AG20443 (cell line): Measurements from ENCODE around the gene CXCL17.
A peak's percentile ranks its signal among the peaks of the same experiment; 100 is the strongest.
"Not testable (repeated sequence)": the region's sequence is repeated elsewhere in the genome, so short reads cannot be mapped to it uniquely, and the experiment has no call there.

Experiments
- DNase-seq: peaks from one replicate; pipeline ENCODE4 v3.0.0; 2012; ENCODE audit warnings: low spot score, mixed read lengths

Gene CXCL17, protein sequence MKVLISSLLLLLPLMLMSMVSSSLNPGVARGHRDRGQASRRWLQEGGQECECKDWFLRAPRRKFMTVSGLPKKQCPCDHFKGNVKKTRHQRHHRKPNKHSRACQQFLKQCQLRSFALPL

DNA sequence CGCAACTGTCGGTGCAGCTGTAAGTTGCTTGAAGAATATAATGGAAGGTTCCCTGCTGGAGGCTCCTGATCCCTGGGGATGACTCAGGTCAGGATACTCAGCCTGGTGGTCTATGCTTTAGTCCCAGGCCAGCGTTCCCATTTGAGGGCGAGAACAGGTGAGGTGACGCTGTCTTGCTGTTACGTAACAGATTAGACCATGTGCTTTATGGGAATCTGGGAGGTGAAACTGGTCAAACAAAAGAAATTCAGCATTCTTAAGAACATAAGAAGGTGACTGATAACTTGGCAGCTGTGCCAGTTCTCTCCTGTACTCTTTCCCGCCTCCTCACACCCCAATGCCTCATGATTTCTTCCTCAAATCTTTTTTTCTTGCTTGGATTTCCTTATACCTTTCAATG lies at the start of gene CXCL17:
CXCL17 (minus strand) TSS at position 114 of the 400 bp plus-strand sequence. CDS start 114 bp downstream, outside the sequence.
- DNase-seq: no peak

DNA sequence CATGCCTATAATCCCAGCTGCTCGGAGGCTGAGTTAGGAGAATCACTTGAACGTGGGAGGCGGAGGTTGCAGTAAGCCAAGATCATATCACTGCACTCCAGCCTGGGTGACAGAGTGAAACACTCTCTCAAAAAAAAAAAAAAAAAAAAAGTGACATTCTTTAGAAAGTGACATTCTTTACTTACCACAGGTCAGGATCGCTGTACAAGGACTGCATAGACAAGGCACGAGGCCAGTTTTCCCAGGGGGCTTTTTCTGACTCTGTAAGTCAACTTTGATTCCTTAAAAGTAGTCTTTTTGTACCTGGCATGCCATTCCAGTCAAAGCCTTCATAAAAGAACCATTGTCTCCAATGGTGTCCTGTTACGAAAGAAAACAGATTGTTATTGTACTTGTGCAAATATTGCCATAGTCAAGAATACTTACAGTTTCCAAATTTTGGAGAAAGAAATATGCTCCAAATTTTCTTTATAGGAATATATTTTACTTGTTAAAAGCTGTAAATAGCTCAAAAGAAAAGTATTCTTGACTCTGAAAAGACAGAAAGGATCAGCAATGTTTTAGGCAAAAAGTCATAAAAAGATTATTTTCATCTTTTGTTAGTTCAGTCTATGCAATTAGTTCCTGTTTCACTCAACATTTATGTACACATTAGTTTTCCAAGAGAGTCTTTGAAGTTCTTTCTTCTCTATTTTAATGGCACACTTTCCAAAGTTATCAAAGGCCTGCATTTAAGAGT lies 46.2 kb upstream of the CXCL17 start:
- no peak for DNase-seq

DNA sequence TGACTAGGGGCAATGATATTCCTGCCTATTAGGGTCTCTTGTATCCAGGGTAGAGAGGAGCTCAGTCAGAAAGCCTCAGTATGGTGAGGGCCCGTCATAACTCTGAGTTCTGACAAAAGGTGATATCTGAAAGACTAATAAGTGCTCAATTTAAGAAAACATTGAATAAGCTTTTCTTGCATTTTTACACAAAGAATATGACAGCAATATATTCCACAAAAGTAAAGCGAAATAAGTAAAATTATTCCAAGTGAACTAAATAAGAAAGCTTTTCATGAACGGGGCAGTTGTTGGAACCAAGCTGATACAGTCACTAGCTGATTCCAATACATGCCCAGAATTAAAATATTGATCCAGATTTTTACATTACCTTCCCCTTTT lies 45.0 kb upstream of the CXCL17 start:
- DNase-seq: no peak

DNA sequence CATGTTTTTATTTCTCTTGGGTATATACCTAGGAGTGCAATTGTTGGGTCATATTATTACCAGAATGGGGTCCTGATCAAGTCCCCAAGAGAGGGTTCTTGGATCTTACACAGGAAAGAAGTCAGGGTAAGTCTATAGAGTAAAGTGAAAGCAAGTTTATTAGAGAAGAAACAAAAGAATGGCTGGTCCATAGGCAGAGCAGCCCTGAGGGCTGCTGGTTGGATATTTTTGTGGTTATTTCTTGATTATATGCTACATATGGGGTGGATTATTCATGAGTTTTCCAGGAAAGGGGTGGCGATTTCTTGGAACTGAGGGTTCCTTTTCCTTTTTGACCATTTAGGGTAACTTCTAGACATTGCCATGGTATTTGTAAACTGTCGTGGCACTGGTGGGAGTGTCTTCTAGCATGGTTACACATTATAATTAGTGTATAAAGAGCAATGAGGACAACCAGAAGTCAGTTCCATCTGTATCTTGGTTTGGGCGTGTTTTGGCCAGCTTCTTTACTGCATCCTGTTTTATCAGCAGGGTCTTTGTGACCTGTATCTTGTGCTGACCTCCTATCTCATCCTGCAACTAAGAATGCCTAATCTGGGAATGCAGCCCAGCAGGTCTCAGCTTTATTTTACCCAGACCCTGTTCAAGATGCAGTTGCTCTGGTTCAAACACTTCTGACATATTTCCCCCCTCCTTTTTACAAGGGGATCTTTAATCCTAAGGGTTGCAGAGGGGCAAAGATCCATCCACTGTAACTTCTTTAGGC lies 44.5 kb upstream of the CXCL17 start:
- DNase-seq: no peak

DNA sequence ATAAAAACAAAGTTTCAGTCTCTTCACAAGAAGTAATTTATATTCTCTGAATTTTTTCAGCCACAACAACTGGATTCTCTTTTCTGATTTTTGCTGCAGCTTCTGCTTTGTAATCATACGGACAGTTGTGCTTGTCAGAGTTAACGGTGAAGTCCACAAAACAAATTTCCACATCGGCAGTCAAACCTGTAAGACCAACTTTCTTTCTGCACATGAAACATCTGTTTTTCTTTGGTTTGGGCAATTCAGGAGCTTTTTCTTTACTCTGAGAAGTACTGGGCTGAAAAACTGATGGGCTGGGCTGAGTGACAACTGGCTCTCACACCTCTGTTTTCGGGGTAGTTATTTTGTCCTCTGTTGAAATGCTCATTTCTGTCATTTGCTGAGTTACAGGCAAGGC lies 42.3 kb upstream of the CXCL17 start:
- not testable (repeated sequence) for DNase-seq

DNA sequence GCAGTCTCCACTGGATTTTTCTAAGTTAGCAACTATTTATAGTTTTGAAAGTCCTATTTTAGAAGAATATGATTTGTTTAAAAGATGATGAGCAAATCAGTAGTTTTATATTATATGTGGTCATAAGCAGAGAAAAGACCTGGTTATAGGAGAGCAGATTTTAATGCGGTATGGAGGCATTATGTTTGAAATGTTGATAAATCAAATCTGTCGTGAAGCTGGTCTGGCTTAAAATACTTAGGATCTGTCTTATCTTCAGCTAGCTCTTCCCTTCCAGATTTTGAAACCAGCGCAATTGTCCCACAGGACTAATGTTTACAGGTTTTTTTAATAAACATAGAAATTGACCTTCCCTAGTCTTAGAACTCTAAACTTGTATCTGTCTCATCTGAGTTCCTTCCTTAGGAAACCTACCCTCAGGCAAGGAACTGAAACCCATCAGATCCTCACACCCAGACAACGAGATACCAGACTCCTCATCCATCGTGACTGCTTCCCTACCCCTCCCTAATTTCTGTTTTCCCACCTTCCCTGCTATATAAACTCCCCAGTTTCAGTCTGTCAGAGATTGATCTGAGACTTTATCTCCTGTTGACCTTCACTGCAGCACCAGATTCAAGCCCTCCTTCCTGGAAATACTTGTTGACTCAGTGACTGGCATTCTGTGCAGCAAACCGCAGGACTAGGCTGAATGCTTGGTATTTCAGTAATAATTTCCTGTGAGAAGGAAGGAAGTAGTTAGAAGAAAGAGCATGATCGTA lies 37.8 kb upstream of the CXCL17 start:
- peak; percentile 69 for DNase-seq

DNA sequence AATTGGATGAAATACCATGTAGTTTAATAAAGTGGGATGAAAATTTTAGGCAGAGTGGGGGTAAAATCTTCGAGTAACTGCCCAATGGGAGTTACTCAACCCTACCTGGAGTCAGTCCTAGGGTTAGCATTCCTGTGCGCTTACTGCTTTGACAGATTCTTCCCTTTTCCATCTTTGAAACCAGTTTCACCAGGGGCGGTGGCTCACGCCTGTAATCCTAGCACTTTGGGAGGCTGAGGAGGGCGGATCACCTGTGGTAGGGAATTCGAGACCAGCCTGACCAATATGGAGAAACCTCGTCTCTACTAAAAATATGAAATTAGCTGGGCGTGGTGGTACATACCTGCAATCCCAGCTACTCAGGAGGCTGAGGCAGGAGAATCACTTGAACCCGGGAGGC lies 37.0 kb upstream of the CXCL17 start:
- no peak for DNase-seq

DNA sequence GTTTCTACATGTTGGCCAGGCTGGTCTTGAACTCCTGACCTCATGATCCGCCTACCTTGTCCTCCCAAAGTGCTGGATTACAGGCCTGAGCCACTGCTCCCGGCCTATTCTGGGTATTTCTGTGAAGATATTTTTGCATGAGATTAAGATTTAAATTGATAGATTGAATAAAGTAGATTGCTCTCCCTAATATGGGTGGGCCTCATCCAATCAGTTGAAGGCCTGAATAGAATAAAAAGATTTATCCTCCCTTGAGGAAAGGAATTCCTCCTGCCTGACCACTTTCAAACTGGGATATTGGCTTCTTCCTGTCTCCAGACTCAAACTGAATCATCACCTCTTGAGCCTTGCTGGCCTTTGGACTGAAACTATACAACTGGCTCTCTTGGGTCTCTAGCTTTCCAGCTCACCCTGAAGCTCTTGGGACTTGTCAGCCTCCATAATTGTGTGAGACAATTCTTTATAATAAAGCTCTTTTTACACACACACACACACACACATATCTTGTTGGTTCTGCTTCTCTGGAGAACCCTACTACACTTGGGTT lies 36.1 kb upstream of the CXCL17 start:
- no peak for DNase-seq

DNA sequence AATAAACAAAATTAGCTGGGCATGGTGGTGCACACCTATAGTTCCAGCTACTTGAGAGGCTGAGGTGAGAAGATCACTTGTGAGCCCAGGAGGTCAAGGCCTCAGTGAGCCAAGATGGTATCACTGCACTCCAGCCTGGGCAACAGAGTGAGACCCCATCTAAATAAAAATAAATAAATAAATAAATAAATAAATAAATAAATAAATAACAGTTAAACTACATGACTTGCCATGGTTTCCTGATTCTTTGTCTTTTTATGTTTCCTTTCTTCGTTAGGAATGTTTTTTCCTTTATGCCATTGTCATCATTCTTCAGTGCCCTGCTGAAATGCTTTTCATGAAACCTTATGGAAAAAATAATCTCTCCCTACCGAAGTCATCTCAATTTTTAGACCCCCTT lies 35.2 kb upstream of the CXCL17 start:
- DNase-seq: no peak

DNA sequence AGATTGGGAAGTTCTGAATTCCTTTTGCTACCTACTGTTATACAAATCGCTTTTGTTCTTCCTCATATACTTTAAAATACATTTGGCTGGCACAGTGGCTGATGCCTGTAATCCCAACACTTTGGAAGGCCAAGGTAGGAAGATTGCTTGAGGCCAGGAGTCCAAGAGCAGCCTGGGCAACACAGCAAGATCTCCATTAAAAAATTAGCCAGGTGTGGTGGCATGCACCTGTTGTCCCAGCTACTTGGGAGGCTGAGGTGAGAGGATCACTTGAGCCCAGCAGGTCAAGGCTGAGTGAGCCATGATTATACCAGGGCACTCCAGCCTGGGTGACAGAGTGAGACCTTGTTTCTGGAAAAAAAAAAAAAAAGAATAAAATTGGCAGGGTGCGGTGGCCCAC lies 34.4 kb upstream of the CXCL17 start:
- DNase-seq: no peak

DNA sequence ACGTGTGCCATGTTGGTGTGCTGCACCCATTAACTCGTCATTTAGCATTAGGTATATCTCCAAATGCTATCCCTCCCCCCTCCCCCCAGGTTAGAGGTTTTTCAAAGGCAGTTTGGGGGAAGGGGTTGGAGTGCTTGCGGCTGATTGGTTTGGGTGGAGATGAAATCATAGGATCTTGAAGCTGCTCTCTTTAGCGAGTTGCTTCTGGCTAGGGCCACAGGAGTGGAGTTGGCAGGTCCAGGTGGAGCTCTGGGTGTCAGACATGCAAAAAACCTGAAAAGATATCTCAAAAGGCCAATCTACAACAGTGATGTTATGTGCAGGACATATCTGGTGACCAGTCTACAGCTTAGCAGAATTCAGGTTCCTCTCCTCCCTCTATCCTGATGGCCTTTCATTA lies 32.6 kb upstream of the CXCL17 start:
- DNase-seq: no peak

DNA sequence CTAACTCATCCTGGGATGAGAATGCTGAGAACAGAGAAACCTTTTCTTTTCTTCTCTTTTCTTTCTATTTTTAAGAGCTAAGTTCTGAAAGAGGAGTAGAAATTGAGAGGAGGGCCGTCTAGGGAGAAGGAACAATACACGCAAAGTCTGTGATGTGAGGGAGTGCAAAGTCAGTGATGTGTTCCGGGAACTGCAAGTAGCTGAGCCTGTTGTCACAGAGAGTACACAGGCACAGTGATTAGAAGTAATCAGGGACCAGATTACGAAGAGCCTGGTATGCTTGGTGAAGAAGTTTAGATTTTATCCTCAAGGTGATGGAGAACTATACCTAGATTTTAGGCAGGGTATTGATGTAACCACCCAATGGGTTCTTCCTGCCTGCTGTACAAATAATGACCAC lies 32.0 kb upstream of the CXCL17 start:
- no peak for DNase-seq

DNA sequence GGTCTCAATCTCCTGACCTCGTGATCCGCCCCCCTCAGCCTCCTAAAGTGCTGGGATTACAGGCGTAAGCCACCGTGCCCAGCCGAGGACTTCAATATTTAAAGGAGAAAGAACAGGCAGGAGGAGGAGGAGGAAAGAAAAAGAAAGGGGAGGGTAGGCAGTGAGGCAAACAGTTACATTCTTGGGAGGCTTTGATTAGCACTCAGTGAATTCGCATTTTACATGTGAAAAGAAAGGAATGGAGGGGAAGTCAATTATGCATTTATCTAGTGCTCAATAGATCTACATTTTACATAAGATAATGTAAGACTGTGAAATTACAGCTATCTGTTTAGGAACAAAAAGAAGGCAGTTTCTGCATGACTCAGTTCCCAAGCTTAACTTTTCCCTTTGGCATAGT lies 30.9 kb upstream of the CXCL17 start:
- no peak for DNase-seq

DNA sequence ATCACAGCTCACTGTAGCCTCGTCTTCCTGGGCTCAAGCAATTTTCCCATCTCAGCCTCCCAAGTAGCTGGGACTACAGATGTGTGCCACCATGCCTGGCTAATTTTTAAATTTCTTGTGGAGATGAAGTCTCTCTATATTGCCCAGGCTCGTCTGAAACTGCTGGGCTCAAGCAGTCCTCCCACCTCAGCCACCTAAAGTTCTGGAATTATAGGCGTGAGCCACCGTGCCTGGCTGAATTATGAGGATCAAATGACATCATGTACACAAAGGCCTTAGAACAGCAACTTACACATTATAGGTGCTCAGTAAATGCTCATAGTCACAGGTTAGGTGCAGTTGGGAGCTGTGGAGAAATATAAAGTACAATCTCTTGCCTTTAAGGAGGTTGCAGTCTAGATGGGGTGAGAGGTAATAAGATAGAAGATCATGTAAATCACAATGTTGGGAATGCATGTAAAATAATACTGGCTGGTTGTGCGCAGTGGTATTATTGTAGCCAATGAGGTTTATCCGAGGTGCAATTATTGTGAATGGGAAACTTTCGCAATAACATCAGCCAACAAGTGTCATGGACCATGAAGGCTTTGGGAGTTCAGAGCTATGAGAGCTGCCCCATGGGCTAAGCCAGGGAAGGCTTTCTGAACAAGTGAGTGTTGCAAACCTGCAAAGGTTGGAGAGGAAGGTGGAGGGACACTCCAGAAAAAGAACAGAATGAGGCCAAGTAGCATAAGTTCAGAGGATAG lies 29.8 kb upstream of the CXCL17 start:
- DNase-seq: no peak

DNA sequence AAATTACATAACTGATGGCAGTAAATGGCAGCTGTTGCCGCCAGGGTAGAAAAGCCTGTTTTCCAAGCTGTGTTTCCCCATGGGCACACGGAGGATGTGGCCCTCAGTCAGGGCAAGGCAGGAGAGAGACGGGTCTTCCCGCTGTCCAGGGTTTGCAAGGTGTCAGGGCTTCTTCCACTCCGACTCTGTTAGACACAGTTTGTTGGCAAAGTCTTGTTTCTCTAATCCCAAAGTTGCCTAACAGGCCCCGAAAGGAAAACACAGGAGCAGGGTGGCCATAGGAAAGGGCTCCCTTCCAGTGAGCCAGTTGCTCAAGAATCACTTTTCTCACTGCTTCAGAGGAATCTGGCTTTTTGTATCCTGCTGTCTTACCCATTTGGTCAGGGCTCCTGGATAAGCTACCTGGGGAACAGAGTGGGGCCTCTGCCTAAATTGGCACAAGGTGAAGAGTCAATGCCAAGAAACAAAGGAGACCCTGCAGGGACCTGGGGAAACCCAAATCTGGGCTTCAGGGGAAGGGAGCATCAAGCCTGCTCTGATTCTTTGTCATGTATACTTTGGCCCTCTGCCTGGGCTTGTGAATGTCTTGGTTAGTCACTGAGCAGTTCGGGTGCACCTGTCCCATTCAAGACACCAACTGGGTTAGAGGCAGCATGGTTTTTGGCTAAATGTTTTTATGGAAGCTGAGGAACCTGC lies 29.0 kb upstream of the CXCL17 start:
- DNase-seq: no peak

DNA sequence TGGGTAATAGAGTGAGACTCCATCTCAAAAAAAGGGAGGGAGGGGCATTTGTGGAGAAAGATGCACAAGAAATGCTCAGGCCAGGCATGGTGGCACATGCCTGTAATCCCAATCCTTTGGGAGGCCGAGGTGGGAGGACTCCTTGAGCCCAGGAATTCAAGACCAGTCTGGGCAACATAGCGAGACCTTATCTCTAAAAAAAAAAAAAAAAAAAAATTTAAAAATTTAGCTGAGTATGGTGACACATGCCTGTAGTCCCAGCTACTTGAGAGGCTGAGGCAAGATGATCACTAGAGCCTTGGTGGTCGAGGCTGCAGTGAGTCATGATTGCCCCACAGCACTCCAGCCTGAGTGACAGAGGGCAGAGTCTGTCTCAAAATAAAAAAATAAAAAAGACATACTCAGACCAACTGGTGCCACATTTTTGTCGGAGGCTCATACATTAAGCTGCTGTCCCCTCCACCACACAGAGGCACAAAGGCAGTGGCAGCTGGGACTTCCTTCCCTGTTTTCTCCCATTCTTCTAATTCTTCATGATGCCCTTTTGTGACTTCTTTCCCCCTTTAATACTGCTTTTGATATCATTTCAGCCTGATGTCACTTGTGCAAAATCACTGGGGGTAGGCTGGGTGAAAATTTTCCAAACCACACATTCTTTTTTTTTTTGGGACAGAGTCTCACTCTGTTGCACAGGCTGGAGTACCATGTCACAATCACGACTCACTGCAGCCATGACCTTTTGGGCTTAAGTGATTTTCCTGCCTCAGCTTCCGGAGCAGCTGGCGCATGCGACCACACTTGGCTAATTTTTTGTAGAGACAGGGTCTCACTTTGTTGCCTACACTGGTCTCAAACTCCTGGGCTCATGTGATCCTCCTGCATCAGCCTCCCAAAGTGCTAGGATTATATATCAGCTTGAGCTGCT lies 26.8 kb upstream of the CXCL17 start:
- DNase-seq: no peak

DNA sequence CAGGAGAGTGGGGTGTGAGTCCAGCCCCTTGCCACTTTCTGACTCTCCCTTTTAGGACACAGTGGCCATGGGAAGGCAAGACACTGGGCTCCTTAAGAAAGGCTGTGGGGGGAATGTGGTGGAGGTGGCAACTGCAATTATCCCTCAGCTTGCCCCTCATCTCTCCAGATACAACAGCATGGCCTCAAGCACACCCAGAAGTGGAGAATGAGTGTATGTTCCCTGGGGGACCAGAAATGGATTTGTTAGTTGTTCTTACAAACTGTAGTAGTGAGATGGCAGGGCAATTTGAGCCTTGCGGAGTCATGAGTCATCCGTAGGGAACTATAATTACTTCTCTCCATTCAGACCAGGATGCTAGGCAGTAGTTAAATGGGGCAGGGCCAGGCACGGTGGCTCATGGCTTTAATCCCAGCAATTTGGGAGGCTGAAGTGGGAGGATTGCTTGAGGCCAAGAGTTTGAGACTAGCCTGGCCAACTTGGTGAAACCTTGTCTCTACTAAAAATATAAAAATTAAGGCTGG lies 25.6 kb upstream of the CXCL17 start:
- peak; percentile 77 for DNase-seq

DNA sequence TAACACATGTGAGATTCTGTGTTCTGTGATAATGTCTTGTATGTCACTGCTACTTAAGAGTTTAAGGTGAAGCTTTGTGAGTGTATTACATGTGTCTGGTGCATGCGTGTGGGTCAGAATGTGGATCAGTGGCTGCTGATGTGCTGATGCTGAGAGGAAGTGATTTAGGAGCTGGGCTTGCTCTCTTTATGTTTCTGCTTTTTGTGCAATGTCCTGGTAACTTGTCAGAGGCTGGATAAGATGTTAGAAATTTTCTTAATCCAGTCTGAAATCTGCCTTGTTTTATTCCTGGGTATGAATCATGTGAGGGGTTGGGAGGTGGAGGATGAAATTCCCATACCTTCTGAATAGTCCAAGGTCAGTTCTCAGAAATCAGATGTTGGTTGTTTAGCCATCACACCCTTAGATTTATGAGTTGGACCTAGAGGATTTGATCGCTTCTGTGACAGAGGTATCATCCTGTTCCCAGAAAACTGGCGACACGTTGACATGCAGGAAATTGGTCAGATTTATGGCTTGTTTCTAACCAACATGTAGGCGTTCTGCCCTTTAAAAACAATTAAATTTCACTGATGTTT lies 24.5 kb upstream of the CXCL17 start:
- no peak for DNase-seq

DNA sequence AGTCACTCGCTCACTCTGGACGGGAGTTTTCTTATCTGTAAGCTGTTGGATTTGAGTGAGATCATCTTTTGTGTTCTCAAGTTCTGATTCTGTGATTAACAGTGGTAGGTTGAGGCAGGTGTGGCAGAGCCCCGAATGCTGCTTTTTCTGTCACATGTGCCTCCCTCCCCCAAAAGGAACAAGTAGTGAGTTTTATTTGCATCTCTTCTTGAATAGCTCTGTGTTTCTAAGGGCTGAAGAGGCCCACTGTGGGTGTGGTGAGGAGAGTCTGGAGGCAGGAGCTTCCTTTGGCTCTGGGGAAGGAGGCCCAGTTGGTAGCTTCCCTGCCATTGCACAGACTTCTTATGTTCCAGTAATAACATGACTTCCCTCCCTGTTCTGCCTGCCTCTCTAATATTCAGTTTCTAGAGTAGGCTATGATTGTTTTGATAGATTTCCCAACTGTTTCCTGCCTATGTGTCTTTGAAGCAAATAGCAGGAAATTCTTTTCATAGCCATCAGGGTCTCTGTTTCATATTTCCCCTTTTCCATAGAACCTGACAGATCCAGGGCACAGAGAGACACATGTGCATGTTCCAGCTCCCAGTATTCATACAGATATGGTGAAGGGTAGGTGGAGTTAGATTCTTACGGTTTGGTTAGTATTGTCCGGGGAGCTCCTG lies 23.9 kb upstream of the CXCL17 start:
- DNase-seq: no peak
